H1 (cell line): ENCODE measurements around the gene ATG4C. TPM values are rescaled to one million over a fixed set of nuclear protein-coding genes. Genes with fewer than 3 reads are reported as not detected.
"Not testable (repeated sequence)": the region's sequence is repeated elsewhere in the genome, so short reads cannot be mapped to it uniquely, and the experiment has no call there.

Source experiments
- CTCF ChIA-PET: fragments of 300-600 bp; sonication (Branson Sonifier 250); formaldehyde crosslinking; loops from one replicate; lab custom pipeline; 2021; ENCODE audit not compliant: partially characterized antibody; lab: Charles Lee
- POLR2A ChIA-PET: fragments of 300-600 bp; sonication (Branson Sonifier 250); formaldehyde crosslinking; loops from one replicate; lab custom pipeline; 2021; ENCODE audit warnings: inconsistent platforms; ENCODE audit not compliant: partially characterized antibody; lab: Charles Lee
- DNase-seq, 2 experiments: peaks; one replicate each; pipeline versions ENCODE4 v3.0.0 to v3.0.0-alpha.2; 2010 to 2022; ENCODE audit warnings: low spot score in 2 of 2, low read depth in 1 of 2, mixed read lengths in 1 of 2
- FAIRE-seq: peaks from 2 replicates; lab custom pipeline; 2011; peaks lifted over from hg19 to GRCh38; lab: Jason Lieb, UNC
- H2AFZ ChIP-seq: 2 replicates; pipeline ENCODE4 v1.8.1; 2012; ENCODE audit warnings: low read length, inconsistent platforms
- H2AK5ac ChIP-seq: 2 replicates; pipeline ENCODE4 v1.6.1; 2013; ENCODE audit warnings: low read depth, low read length
- H2BK120ac ChIP-seq: replicated peaks from 2 replicates; pipeline ENCODE3; 2013; ENCODE audit warnings: low read depth, low read length, inconsistent platforms
- H2BK12ac ChIP-seq: 2 replicates; pipeline ENCODE4 v1.6.1; 2013; ENCODE audit warnings: low read depth, low read length
- H2BK15ac ChIP-seq: 2 replicates; pipeline ENCODE4 v1.6.1; 2013; ENCODE audit warnings: low read length
- H2BK20ac ChIP-seq: 2 replicates; pipeline ENCODE4 v1.6.1; 2013; ENCODE audit warnings: low read length
- H2BK5ac ChIP-seq: 2 replicates; pipeline ENCODE4 v1.6.1; 2013; ENCODE audit warnings: low read depth, low read length
- H3K14ac ChIP-seq: 2 replicates; pipeline ENCODE4 v1.6.1; 2013; ENCODE audit warnings: inconsistent platforms; ENCODE audit not compliant: insufficient read length
- H3K18ac ChIP-seq: 2 replicates; pipeline ENCODE4 v1.6.1; 2013; ENCODE audit warnings: low read length; ENCODE audit errors: extremely low read depth
- H3K23ac ChIP-seq: 2 replicates; pipeline ENCODE4 v1.6.1; 2013; ENCODE audit warnings: inconsistent platforms; ENCODE audit not compliant: insufficient read length
- H3K23me2 ChIP-seq: 2 replicates; pipeline ENCODE4 v1.6.1; 2013; ENCODE audit warnings: low read depth, low read length
- H3K27ac ChIP-seq: 2 replicates; pipeline ENCODE4 v1.6.1; 2011; ENCODE audit warnings: low read depth, low read length, inconsistent platforms
- H3K27me3 ChIP-seq, 4 experiments: replicated peaks in 1 of 4; 1 replicate in 1 of 4; 2 replicates in 3 of 4; pipeline versions ENCODE4 v1.6.1 to v1.8.1; 2011 to 2013; ENCODE audit warnings: low read length in 3 of 4, mild to moderate bottlenecking in 3 of 4, inconsistent platforms in 2 of 4, mixed read lengths in 2 of 4, moderate library complexity in 1 of 4; ENCODE audit not compliant: control insufficient read depth in 3 of 4, insufficient read depth in 3 of 4; ENCODE audit errors: extremely low read depth in 1 of 4
- H3K36me3 ChIP-seq, 4 experiments: 2 replicates each; pipeline versions ENCODE4 v1.6.1 to v1.8.1; 2011 to 2013; ENCODE audit warnings: mild to moderate bottlenecking in 4 of 4, low read length in 3 of 4, moderate library complexity in 2 of 4, control low read depth in 1 of 4, inconsistent platforms in 1 of 4; ENCODE audit not compliant: insufficient read depth in 4 of 4, control insufficient read depth in 2 of 4
- H3K4ac ChIP-seq: replicated peaks from 2 replicates; pipeline ENCODE3; 2013; ENCODE audit warnings: low read length, low read depth, mixed read lengths, inconsistent platforms; ENCODE audit not compliant: insufficient read length
- H3K4me1 ChIP-seq, 4 experiments: replicated peaks in 1 of 4; 1 replicate in 1 of 4; 2 replicates in 3 of 4; pipeline versions ENCODE4 v1.6.1 to v1.8.1; 2011 to 2013; ENCODE audit warnings: low read length in 3 of 4, inconsistent platforms in 2 of 4, mixed read lengths in 1 of 4; ENCODE audit not compliant: insufficient read depth in 4 of 4, control insufficient read depth in 3 of 4
- H3K4me2 ChIP-seq, 2 experiments: 2 replicates each; pipeline versions ENCODE4 v1.6.1 to v1.8.1; 2011 to 2013; ENCODE audit warnings: low read depth in 2 of 2, low read length in 2 of 2, control low read depth in 1 of 2, inconsistent platforms in 1 of 2, mild to moderate bottlenecking in 1 of 2; ENCODE audit not compliant: insufficient read depth in 1 of 2
- H3K4me3 ChIP-seq, 4 experiments: fragments of 200-600, 300-600 bp in 1 of 4; sonication (generic), shearing (Covaris generic), sonication (Bioruptor Twin) in 1 of 4; 2 replicates each; pipeline versions ENCODE4 v1.5.1 to v1.8.1; 2011 to 2016; ENCODE audit warnings: low read length in 4 of 4, low read depth in 3 of 4, control low read depth in 2 of 4, inconsistent platforms in 2 of 4, mild to moderate bottlenecking in 2 of 4, mixed read lengths in 1 of 4, moderate library complexity in 1 of 4; ENCODE audit not compliant: insufficient read depth in 2 of 4; ENCODE audit errors: extremely low read depth in 1 of 4
- H3K56ac ChIP-seq: replicated peaks from 2 replicates; pipeline ENCODE3; 2013; ENCODE audit warnings: low read depth, mild to moderate bottlenecking, mixed read lengths, low read length, inconsistent platforms; ENCODE audit not compliant: insufficient read length
- H3K79me1 ChIP-seq: 2 replicates; pipeline ENCODE4 v1.6.1; 2013; ENCODE audit warnings: low read depth, low read length, control low read depth
- H3K79me2 ChIP-seq, 2 experiments: 2 replicates each; pipeline versions ENCODE4 v1.6.1 to v1.8.1; 2012 to 2013; ENCODE audit warnings: low read length in 2 of 2, mild to moderate bottlenecking in 2 of 2, inconsistent platforms in 1 of 2; ENCODE audit not compliant: insufficient read depth in 2 of 2, control insufficient read depth in 1 of 2
- H3K9ac ChIP-seq, 4 experiments: replicated peaks in 1 of 4; 1 replicate in 1 of 4; 2 replicates in 3 of 4; pipeline versions ENCODE4 v1.6.1 to v1.8.1; 2011 to 2013; ENCODE audit warnings: low read depth in 3 of 4, low read length in 3 of 4, control low read depth in 2 of 4, mild to moderate bottlenecking in 2 of 4, moderate library complexity in 2 of 4, inconsistent platforms in 1 of 4; ENCODE audit errors: extremely low read depth in 1 of 4
- H3K9me3 ChIP-seq, 2 experiments: 2 replicates each; pipeline versions ENCODE4 v1.6.1 to v1.8.1; 2012 to 2013; ENCODE audit warnings: mild to moderate bottlenecking in 2 of 2, moderate library complexity in 2 of 2, control low read depth in 1 of 2, inconsistent platforms in 1 of 2, low read depth in 1 of 2, low read length in 1 of 2, mixed read lengths in 1 of 2; ENCODE audit not compliant: insufficient read depth in 2 of 2
- H4K20me1 ChIP-seq, 2 experiments: replicated peaks in 1 of 2; 2 replicates each; pipeline versions ENCODE3 to v1.8.1; 2011 to 2013; ENCODE audit warnings: inconsistent platforms in 2 of 2, low read length in 2 of 2, mild to moderate bottlenecking in 1 of 2; ENCODE audit not compliant: insufficient read depth in 2 of 2, control insufficient read depth in 1 of 2
- H4K5ac ChIP-seq: 2 replicates; pipeline ENCODE4 v1.6.1; 2013; ENCODE audit warnings: low read length, low read depth, mixed read lengths, inconsistent platforms; ENCODE audit not compliant: insufficient read length
- H4K8ac ChIP-seq: 2 replicates; pipeline ENCODE4 v1.8.0; 2013; ENCODE audit warnings: mild to moderate bottlenecking, moderate library complexity, low read length, inconsistent platforms; ENCODE audit not compliant: insufficient read depth; ENCODE audit errors: extremely low read depth
- H4K91ac ChIP-seq: replicated peaks from 2 replicates; pipeline ENCODE3; 2013; ENCODE audit warnings: low read length, mixed read lengths, inconsistent platforms; ENCODE audit not compliant: insufficient read length
- WGBS, 2 experiments: shearing (Covaris generic) in 1 of 2; methylation state at CpG; one replicate each; pipeline versions ENCODE4 v1.1.6 to v1.1.7; 2013 to 2015; ENCODE audit warnings: low lambda C conversion rate in 2 of 2, mixed read lengths in 2 of 2, inconsistent platforms in 1 of 2, low coverage in 1 of 2, missing lambda C conversion rate in 1 of 2; ENCODE audit not compliant: insufficient replicate concordance in 2 of 2, insufficient coverage in 1 of 2, insufficient read length in 1 of 2; ENCODE audit errors: extremely low coverage in 1 of 2, missing lambda C conversion rate in 1 of 2; 5-methylcytosine and 5-hydroxymethylcytosine counted together
- polyA plus RNA-seq, 7 experiments: library from polyadenylated mRNA; depleted of rRNA in 3 of 7; stranded (reverse) in 5 of 7; unstranded in 2 of 7; fragments of >200 nt in 5 of 7; fragments of 200-250 nt in 2 of 7; gene quantifications; 1 replicate in 5 of 7; 2 replicates in 1 of 7; 4 replicates in 1 of 7; pipeline versions ENCODE4 v1.2.1 to v1.2.3, GENCODE V29; 2011 to 2013; ENCODE audit warnings: missing spikeins in 2 of 7, mixed read lengths in 2 of 7
- total RNA-seq: library from RNA; stranded (reverse); fragmentation: NEBNext Ultra II Directional; extraction: Animal tissue kit (Norgen Biotek cat#: 25700); gene quantifications from 2 replicates; pipeline ENCODE4 v1.2.1, GENCODE V29; 2021

ATG4C gene
- total and polyA plus RNA-seq, 2 of the 8 experiments (the other 6 are each of a cell fraction or from before 2014, with no cell fraction given): 5.1 to 22.2 TPM

GRCh38 chr1:62768551-62768950, 15.4 kb upstream of the ATG4C start:
- H3K4me1 ChIP-seq, H2BK20ac ChIP-seq, H4K20me1 ChIP-seq, H3K9ac ChIP-seq, H3K18ac ChIP-seq, H3K9me3 ChIP-seq, H3K27me3 ChIP-seq, H4K8ac ChIP-seq, H3K36me3 ChIP-seq, H4K5ac ChIP-seq, H3K4ac ChIP-seq, H3K79me1 ChIP-seq, H2AFZ ChIP-seq, H2BK120ac ChIP-seq, DNase-seq, H3K23ac ChIP-seq, H3K23me2 ChIP-seq, H3K14ac ChIP-seq, H3K56ac ChIP-seq, H2AK5ac ChIP-seq, H2BK12ac ChIP-seq, H2BK5ac ChIP-seq, H3K4me2 ChIP-seq, H3K4me3 ChIP-seq, H2BK15ac ChIP-seq, H4K91ac ChIP-seq, H3K79me2 ChIP-seq, FAIRE-seq, H3K27ac ChIP-seq: not testable (repeated sequence)
- ChIA-PET POLR2A (interaction anchor here (0.7 kb wide), 1 partner anchor 170 kb away, joined by 3 read pairs; no protein-coding TSS in a partner anchor), CTCF (interaction anchor here (0.9 kb wide), 1 partner anchor 26 kb away, joined by 3 read pairs; no protein-coding TSS in a partner anchor)
- WGBS, 2 experiments: 96% methylated on average over 11 of the region's 11 CpGs; no CpG with 5 or more reads in 1 of the 2 experiments
